Calu3 (cell line): ENCODE measurements around the gene OTOGL. TPM values are rescaled to one million over a fixed set of nuclear protein-coding genes. Genes with fewer than 3 reads are reported as not detected.

Experiments used
- BruUV-seq: library from RNA; stranded (reverse); fragments of 400-500 nt; replicated peaks from 2 replicates; lab custom pipeline; 2021; lab: Mats Ljungman, UMichigan
- CTCF ChIA-PET: fragments of 300-600 bp; sonication (Branson Sonifier 250); formaldehyde crosslinking; loops from one replicate; lab custom pipeline; 2022; ENCODE audit warnings: antibody characterized with exemption; lab: Charles Lee
- DNase-seq: peaks from one replicate; pipeline ENCODE4 v3.0.0; 2022
- H3K27ac Mint-ChIP-seq: one replicate; pipeline ENCODE4 v1.8.0; 2022; ENCODE audit warnings: mixed read lengths; ENCODE audit not compliant: unreplicated experiment
- H3K27me3 Mint-ChIP-seq: one replicate; pipeline ENCODE4 v1.8.0; 2022; ENCODE audit warnings: mixed read lengths; ENCODE audit not compliant: unreplicated experiment
- H3K36me3 Mint-ChIP-seq: one replicate; pipeline ENCODE4 v1.8.0; 2022; ENCODE audit warnings: mild to moderate bottlenecking, moderate library complexity, mixed read lengths; ENCODE audit not compliant: insufficient read depth, unreplicated experiment
- H3K4me1 Mint-ChIP-seq: one replicate; pipeline ENCODE4 v1.8.0; 2022; ENCODE audit warnings: mild to moderate bottlenecking, low read depth, mixed read lengths; ENCODE audit not compliant: unreplicated experiment
- H3K4me3 Mint-ChIP-seq: one replicate; pipeline ENCODE4 v1.8.0; 2022; ENCODE audit warnings: mild to moderate bottlenecking, low read depth, moderate library complexity, mixed read lengths; ENCODE audit not compliant: unreplicated experiment
- H3K9me3 Mint-ChIP-seq: one replicate; pipeline ENCODE4 v1.8.0; 2022; ENCODE audit warnings: low read depth, mixed read lengths; ENCODE audit not compliant: unreplicated experiment
- CTCF ChIP-seq: fragments of 200-600 bp; IDR thresholded peaks from one replicate; pipeline ENCODE4 v1.8.0; 2022; ENCODE audit warnings: antibody characterized with exemption; ENCODE audit not compliant: unreplicated experiment
- intact Hi-C: fragments of 100-400 bp; cut with micrococcal nuclease; formaldehyde crosslinking; loops from one replicate; pipeline ENCODE4 v1.10.0; 2022; ENCODE audit not compliant: unreplicated experiment
- total RNA-seq: library from RNA; stranded (reverse); gene quantifications from 2 replicates; pipeline ENCODE4 v1.2.3, GENCODE V29; 2022

The OTOGL gene
- total RNA-seq, 1 experiment from 2014 or later = 0.09 TPM

GRCh38 chr12:80325167-80325959, 226.0 kb downstream of the OTOGL start:
- CTCF ChIA-PET = interaction anchor here (0.6 kb wide), 1 partner anchor 888 kb away, joined by 3 read pairs; no protein-coding TSS in a partner anchor
- no TSS peak for BruUV-seq
- intact Hi-C loops = no loop called here
- Mint-ChIP-seq H3K4me1 (peaks cover 7% of the 10 kb centered on the region), H3K27ac (no peak overlapping the region), H3K9me3 (no peaks in the 10 kb centered on the region), H3K4me3 (no peak overlapping the region), H3K27me3 (no peaks in the 10 kb centered on the region), H3K36me3 (no peaks in the 10 kb centered on the region)
- no peak for DNase-seq
- no peak for TF ChIP-seq CTCF

GRCh38 chr12:80332827-80333226, 233.5 kb downstream of the OTOGL start:
- CTCF ChIA-PET = no interaction called here
- intact Hi-C loops = no loop called here
- H3K27ac Mint-ChIP-seq = no peak overlapping the region
- TF ChIP-seq CTCF = no peak
- H3K27me3 Mint-ChIP-seq = no peaks in the 10 kb centered on the region
- no peak overlapping the region for H3K4me3 Mint-ChIP-seq
- H3K9me3 Mint-ChIP-seq = no peaks in the 10 kb centered on the region
- H3K4me1 Mint-ChIP-seq = no peaks in the 10 kb centered on the region
- BruUV-seq = no TSS peak
- no peaks in the 10 kb centered on the region for H3K36me3 Mint-ChIP-seq
- no peak for DNase-seq

GRCh38 chr12:80352474-80352873, 253.1 kb downstream of the OTOGL start:
- no peak overlapping the region for H3K4me3 Mint-ChIP-seq
- H3K27me3 Mint-ChIP-seq = no peaks in the 10 kb centered on the region
- CTCF ChIA-PET = no interaction called here
- no peak for TF ChIP-seq CTCF
- H3K4me1 Mint-ChIP-seq = no peaks in the 10 kb centered on the region
- no peak for DNase-seq
- intact Hi-C loops = no loop called here
- BruUV-seq = no TSS peak
- no peak overlapping the region for H3K27ac Mint-ChIP-seq
- H3K9me3 Mint-ChIP-seq = peaks cover 3% of the 10 kb centered on the region
- H3K36me3 Mint-ChIP-seq = no peaks in the 10 kb centered on the region

GRCh38 chr12:80353254-80353653, 253.9 kb downstream of the OTOGL start:
- no TSS peak for BruUV-seq
- Mint-ChIP-seq H3K27me3 (no peaks in the 10 kb centered on the region), H3K36me3 (no peaks in the 10 kb centered on the region), H3K4me1 (no peaks in the 10 kb centered on the region), H3K4me3 (no peak overlapping the region), H3K9me3 (peaks cover 3% of the 10 kb centered on the region), H3K27ac (no peak overlapping the region)
- intact Hi-C loops = no loop called here
- no peak for DNase-seq
- CTCF ChIA-PET = no interaction called here
- no peak for TF ChIP-seq CTCF
